ENCODE results near the gene SATB2. TPM values are rescaled to one million over a fixed set of nuclear protein-coding genes. Genes with fewer than 3 reads are reported as not detected.

The SATB2 gene
- total RNA-seq, 1 experiment from 2014 or later = 7.8 TPM

DNA sequence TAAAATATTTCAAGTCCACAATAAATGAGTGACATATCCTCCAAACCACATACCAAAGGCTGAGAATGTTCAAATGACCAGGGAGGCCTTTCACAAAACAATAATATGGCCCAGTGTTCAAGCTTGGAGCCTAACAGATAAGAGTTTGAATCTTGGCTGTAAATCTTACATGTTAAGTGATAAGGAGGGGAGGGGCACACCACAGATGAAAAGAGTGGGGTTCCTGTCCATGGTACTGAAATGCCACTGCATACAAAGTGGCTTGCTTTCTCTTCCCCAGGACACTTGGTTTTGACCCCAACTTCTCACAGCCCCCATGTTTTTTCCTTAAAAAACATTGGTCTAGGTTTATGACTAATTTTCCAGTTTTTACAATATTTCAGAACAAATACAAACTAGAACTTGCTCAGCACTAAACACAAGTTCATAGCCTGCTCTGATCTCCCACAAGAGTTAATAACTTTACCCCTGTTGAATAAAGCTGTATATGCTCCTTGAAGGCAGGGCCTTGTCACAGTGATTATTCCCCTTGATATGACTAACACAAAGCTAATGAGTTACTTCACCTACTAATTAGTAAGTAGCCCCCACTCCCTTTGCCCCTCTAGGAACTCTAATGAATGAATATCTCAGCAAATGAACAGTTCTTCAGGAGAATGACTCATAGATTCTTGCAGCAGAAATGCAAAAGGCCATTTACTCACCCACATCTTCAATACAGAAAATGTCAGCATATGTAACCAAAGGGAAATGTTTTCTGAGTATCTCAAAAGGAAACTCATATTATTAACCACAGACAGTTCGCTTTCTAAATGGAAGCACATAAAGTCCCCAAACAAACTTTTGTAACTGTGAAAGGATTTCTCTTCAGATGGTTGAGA, 142.2 kb downstream of the SATB2 start:
- Histone ChIP-seq H3K4me3 (no peak overlapping the region), H3K9me2 (ENCODE audit: insufficient read depth) (no peaks in the 10 kb centered on the region), H3K36me3 (ENCODE audit: low read depth) (no peaks in the 10 kb centered on the region), H2AFZ (no peak overlapping the region), H3K4me2 (no peak overlapping the region), H3K9me3 (ENCODE audit: insufficient read depth, low read depth) (no peaks in the 10 kb centered on the region), H3K4me1 (replicated peaks; ENCODE audit: insufficient read depth) (no peaks in the 10 kb centered on the region), H3K27me3 (ENCODE audit: insufficient read depth, low read depth) (no peaks in the 10 kb centered on the region), H3K79me2 (ENCODE audit: low read depth) (no peaks in the 10 kb centered on the region), H4K20me1 (ENCODE audit: insufficient read depth) (no peaks in the 10 kb centered on the region), H3K27ac (no peak overlapping the region), H3F3A (ENCODE audit: insufficient read depth, low read depth) (no peaks in the 10 kb centered on the region)
- POLR2A ChIA-PET (ENCODE audit: unreplicated experiment) = no interaction called here
- no peak for TF ChIP-seq CTCF (conservative IDR thresholded peaks at IDR 0.05)
- CTCF ChIA-PET = no interaction called here
- intact Hi-C loops (cut with micrococcal nuclease; ENCODE audit: unreplicated experiment) = no loop called here
- DNase-seq = peak in 1 of 2 experiments; percentile 1
- BruUV-seq (replicated peaks) = no TSS peak

- POLR2A ChIA-PET (ENCODE audit: unreplicated experiment) = no interaction called here
- Histone ChIP-seq H4K20me1 (ENCODE audit: insufficient read depth) (no peaks in the 10 kb centered on the region), H3K9me2 (ENCODE audit: insufficient read depth) (no peaks in the 10 kb centered on the region), H3K27me3 (ENCODE audit: insufficient read depth, low read depth) (no peaks in the 10 kb centered on the region), H3F3A (ENCODE audit: insufficient read depth, low read depth) (no peaks in the 10 kb centered on the region), H3K4me1 (replicated peaks; ENCODE audit: insufficient read depth) (no peaks in the 10 kb centered on the region), H3K27ac (no peak overlapping the region), H3K36me3 (ENCODE audit: low read depth) (no peaks in the 10 kb centered on the region), H2AFZ (no peak overlapping the region), H3K9me3 (ENCODE audit: insufficient read depth, low read depth) (no peaks in the 10 kb centered on the region), H3K4me3 (no peak overlapping the region), H3K4me2 (no peak overlapping the region), H3K79me2 (ENCODE audit: low read depth) (no peaks in the 10 kb centered on the region)
- CTCF ChIA-PET = no interaction called here
- intact Hi-C loops (cut with micrococcal nuclease; ENCODE audit: unreplicated experiment) = no loop called here
- TF ChIP-seq CTCF (conservative IDR thresholded peaks at IDR 0.05) (no peak), EZH2 (IDR thresholded peaks at IDR 0.05; ENCODE audit: low read depth) (no peak)
- no peak for DNase-seq
- no TSS peak for BruUV-seq (replicated peaks)
Measured at GRCh38 chr2:199312931-199313330, 144.8 kb downstream of the SATB2 start.

DNA sequence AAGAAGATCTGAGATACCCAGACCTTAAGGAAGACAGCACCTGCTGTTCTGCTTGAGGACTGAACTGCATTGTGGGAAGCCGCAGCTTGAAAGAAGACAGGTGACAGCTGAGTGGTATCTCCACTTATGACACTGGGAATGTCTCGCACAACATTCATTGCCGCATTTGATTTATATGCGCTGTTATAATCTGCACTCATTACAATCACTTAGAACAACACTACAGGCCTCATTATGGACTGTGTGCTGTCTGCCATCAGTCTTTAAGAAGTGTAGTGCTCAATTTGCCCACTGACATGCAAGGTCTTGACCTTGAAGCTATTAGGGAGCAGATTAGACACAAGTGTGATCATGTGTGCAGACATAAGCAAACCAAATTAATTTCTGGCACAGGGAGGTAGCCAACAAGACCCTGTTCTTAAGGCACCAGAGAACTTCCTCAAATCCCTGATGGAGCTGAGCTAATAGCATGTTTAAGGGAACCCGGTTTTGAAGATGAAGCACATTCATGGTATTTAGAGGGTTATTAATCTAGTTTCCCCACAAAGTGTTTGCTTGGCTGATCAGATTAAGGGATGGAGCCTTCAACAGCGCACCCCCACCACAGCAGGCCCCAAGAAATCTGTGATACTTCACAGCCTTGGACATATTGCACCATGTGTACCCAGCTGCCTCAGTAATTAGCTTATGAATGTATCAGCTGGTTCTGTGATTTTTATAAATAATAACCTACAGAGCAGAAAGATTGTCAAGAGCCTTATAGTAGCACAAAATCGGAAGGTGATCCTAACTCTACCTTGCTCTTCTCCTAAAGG, 146.8 kb downstream of the SATB2 start:
- no peak for TF ChIP-seq CTCF (conservative IDR thresholded peaks at IDR 0.05)
- no peak for TF ChIP-seq EZH2 (IDR thresholded peaks at IDR 0.05; ENCODE audit: low read depth)
- no peaks in the 10 kb centered on the region for H3K79me2 ChIP-seq (ENCODE audit: low read depth)
- no peak overlapping the region for H3K4me2 ChIP-seq
- H3K9me3 ChIP-seq (ENCODE audit: insufficient read depth, low read depth) = no peaks in the 10 kb centered on the region
- no peak for DNase-seq
- H4K20me1 ChIP-seq (ENCODE audit: insufficient read depth) = no peaks in the 10 kb centered on the region; the same call in 1 of the 2 replicates
- no peaks in the 10 kb centered on the region for H3K36me3 ChIP-seq (ENCODE audit: low read depth)
- H3K4me1 ChIP-seq (replicated peaks; ENCODE audit: insufficient read depth) = no peaks in the 10 kb centered on the region
- no peaks in the 10 kb centered on the region for H3K9me2 ChIP-seq (ENCODE audit: insufficient read depth)
- CTCF ChIA-PET = no interaction called here
- POLR2A ChIA-PET (ENCODE audit: unreplicated experiment) = no interaction called here
- no TSS peak for BruUV-seq (replicated peaks)
- no peak overlapping the region for H3K27ac ChIP-seq
- no peaks in the 10 kb centered on the region for H3K27me3 ChIP-seq (ENCODE audit: insufficient read depth, low read depth)
- no peak overlapping the region for H3K4me3 ChIP-seq
- no peaks in the 10 kb centered on the region for H3F3A ChIP-seq (ENCODE audit: insufficient read depth, low read depth)
- H2AFZ ChIP-seq = no peak overlapping the region
- intact Hi-C loops (cut with micrococcal nuclease; ENCODE audit: unreplicated experiment) = no loop called here
